ENCODE measurements around the gene ZNF496. TPM values are rescaled to one million over a fixed set of nuclear protein-coding genes. Genes with fewer than 3 reads are reported as not detected.
"Not testable (repeated sequence)": the region's sequence is repeated elsewhere in the genome, so short reads cannot be mapped to it uniquely, and the experiment has no call there.

ZNF496 gene
- total and polyA plus RNA-seq, 8 donors = 5.8 to 25.8 (median 11.9) TPM

DNA sequence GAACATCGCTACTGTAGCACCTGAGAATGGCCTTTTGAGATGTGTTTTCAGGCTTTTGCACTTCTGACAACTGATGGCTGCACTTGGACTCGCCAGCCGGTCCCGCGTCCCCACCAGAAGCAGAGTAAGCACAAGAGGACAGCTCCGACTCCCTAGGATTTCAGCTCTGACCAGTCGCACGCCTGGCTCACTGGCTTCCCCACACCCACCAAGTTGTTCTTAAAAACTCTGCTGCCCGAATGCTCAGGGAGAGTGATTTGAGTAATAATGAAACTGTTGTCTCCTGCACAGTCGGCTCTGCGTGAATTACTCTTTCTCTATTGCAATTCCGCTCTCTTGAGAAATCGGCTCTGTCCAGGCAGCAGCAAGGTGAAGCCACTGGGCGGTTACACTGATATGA, 44.1 kb upstream of the ZNF496 start:
- 77 to 96% (median 85%) methylated on average over 14 of the region's 14 CpGs for WGBS, 5 donors
- Histone ChIP-seq H3K36me3 (no peaks in the 10 kb centered on the region), H3K27me3 (peaks cover 0 to 8% (median 6%) of the 10 kb centered on the region in 3 donors), H3K27ac (no peak overlapping the region), H3K4me3 (no peak overlapping the region), H3K9me3 (peaks cover 0 to 4% (median 0%) of the 10 kb centered on the region in 4 donors), H3K4me1 (peaks cover 0 to 17% (median 10%) of the 10 kb centered on the region in 4 donors)
- DNase-seq = no peak
- TF ChIP-seq, protein P1, sequence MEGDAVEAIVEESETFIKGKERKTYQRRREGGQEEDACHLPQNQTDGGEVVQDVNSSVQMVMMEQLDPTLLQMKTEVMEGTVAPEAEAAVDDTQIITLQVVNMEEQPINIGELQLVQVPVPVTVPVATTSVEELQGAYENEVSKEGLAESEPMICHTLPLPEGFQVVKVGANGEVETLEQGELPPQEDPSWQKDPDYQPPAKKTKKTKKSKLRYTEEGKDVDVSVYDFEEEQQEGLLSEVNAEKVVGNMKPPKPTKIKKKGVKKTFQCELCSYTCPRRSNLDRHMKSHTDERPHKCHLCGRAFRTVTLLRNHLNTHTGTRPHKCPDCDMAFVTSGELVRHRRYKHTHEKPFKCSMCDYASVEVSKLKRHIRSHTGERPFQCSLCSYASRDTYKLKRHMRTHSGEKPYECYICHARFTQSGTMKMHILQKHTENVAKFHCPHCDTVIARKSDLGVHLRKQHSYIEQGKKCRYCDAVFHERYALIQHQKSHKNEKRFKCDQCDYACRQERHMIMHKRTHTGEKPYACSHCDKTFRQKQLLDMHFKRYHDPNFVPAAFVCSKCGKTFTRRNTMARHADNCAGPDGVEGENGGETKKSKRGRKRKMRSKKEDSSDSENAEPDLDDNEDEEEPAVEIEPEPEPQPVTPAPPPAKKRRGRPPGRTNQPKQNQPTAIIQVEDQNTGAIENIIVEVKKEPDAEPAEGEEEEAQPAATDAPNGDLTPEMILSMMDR (IDR thresholded peaks at IDR 0.05) = no peak
- TF ChIP-seq EP300 (IDR thresholded peaks at IDR 0.05) = no peak
- no peak for TF ChIP-seq POLR2AphosphoS5 (IDR thresholded peaks at IDR 0.05)
- TF ChIP-seq POLR2A (IDR thresholded peaks at IDR 0.05) = no peak
- intact Hi-C loops (cut with DNase I; ENCODE audit: low total_unique reads) = no loop called here

DNA sequence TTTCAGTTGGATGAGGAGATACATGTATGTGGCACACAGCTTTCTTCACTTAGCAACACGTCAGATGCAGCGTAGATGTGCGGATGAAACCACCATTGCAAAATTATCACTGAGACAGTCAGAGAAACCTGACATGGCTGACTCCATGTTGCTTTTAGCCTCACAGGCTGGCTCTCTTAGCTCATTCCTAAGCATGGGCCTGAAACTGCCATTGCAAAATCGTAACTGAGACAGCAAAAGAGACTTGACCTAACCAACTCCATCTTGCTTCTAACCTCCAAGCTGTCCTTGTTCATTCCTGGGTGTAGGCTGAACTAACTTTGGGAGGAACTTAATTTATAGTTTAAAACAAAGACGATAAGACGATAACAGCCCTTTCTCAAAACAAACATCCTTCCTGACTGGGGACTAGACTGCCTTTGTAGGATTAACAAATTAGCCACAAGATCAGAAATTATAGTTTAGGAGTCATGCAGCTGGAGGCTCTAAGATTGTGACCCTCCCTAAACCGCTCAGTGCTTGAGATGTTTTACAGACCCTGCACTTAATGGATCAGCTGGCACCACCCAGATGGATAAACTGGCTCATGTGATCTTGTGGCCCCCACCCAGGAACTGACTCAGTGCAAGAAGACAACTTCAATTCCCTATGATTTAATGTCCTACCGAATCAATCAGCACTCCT, 43.1 kb upstream of the ZNF496 start:
- H3K27ac ChIP-seq; DNase-seq; H3K4me3 ChIP-seq; H3K36me3 ChIP-seq; intact Hi-C loops (cut with DNase I; ENCODE audit: low total_unique reads); H3K9me3 ChIP-seq: not testable (repeated sequence)
- Histone ChIP-seq H3K27me3 (peaks cover 0 to 12% (median 8%) of the 10 kb centered on the region in 3 donors), H3K4me1 (peaks cover 0 to 17% (median 10%) of the 10 kb centered on the region in 4 donors)
- 73 to 86% (median 82%) methylated on average over 8 of the region's 8 CpGs for WGBS, 5 donors

DNA sequence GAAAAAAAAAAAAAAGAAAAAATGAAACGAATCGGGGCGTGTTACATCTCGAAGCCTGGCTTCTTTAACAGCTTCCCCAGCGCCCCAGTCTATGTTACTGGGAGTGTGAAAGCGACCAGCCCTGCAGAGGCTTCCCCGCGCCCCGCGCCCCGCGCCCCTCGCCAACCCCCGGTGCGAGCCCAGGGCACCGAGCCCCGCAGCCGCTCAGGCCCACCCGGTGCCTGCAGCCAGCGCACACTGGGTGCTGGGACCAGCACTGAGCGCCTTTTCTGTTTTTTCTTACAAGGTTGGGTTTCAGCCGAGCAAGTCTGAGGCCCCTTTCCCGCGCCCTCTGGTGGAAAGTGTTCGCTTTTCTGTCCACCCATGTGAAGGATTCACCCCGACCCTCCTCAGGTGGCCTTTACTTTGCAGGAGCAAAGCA, 42.1 kb upstream of the ZNF496 start:
- Histone ChIP-seq H3K9me3 (no peaks in the 10 kb centered on the region), H3K4me3 (peak overlapping the region; percentile 20 to 47 (median 36)), H3K36me3 (no peaks in the 10 kb centered on the region), H3K4me1 (peaks cover 0 to 17% (median 10%) of the 10 kb centered on the region in 4 donors), H3K27ac (no peak overlapping the region), H3K27me3 (peaks cover 0 to 13% (median 8%) of the 10 kb centered on the region in 3 donors)
- WGBS, 5 donors = 9 to 33% (median 12%) methylated on average over 20 to 26 of the region's 26 CpGs
- no peak for TF ChIP-seq POLR2AphosphoS5 (IDR thresholded peaks at IDR 0.05)
- TF ChIP-seq, protein P1 (IDR thresholded peaks at IDR 0.05) = peak in 5 of 7 experiments; percentile 8 to 39 (median 26)
- peak; percentile 48 to 73 for DNase-seq
- intact Hi-C loops (cut with DNase I; ENCODE audit: low total_unique reads) = no loop called here

DNA sequence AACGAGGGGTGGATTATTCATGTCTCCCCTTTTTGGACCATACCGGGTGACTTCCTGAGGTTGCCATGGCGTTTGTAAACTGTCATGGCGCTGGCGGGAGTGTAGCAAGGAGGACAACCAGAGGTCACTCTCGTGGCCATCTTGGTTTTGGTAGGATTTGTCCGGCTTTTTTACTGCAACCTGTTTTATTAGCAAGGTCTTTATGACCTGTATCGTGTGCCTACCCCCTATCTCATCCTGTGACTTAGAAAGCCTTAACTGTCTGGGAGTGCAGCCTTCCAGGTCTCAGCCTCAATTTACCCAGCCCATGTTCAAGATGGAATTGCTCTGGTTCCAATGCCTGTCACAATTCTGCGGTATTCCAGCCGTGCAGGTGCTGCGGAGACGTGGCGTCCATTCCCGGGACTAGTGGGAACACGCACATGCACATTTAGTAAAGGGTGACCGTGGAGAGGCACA, 40.2 kb upstream of the ZNF496 start:
- intact Hi-C loops (cut with DNase I; ENCODE audit: low total_unique reads) = no loop called here
- Histone ChIP-seq H3K27me3 (peaks cover 0 to 13% (median 8%) of the 10 kb centered on the region in 3 donors), H3K9me3 (no peaks in the 10 kb centered on the region), H3K4me1 (peaks cover 0 to 17% (median 10%) of the 10 kb centered on the region in 4 donors), H3K27ac (no peak overlapping the region), H3K36me3 (no peaks in the 10 kb centered on the region), H3K4me3 (no peak overlapping the region)
- 86 to 91% (median 87%) methylated on average over 16 of the region's 16 CpGs for WGBS, 5 donors
- TF ChIP-seq EP300 (IDR thresholded peaks at IDR 0.05) = no peak
- no peak for TF ChIP-seq POLR2A (IDR thresholded peaks at IDR 0.05)
- TF ChIP-seq, protein P1 (IDR thresholded peaks at IDR 0.05) = no peak
- no peak for TF ChIP-seq POLR2AphosphoS5 (IDR thresholded peaks at IDR 0.05)
- DNase-seq = no peak
